Sciatic nerve (tissue), 2 donors: Measurements from ENCODE around the gene AP3S1. TPM values are rescaled to one million over a fixed set of nuclear protein-coding genes. Genes with fewer than 3 reads are reported as not detected.

Experiments used
- ATAC-seq: fragments of 200-7000 bp; cut with Tn5 transposase; one replicate; pipeline ENCODE4 v1.9.1; 2020; ENCODE audit warnings: mild to moderate bottlenecking, moderate library complexity
- DNase-seq: peaks from one replicate; pipeline ENCODE4 v3.0.0-alpha.2; 2020; ENCODE audit warnings: low spot score
- intact Hi-C: fragments of 100-400 bp; cut with DNase I; formaldehyde crosslinking; loops from one replicate; pipeline ENCODE4 v1.14.2; 2022
- total RNA-seq: library from RNA; stranded (reverse); fragmentation: NEBNext Ultra II Directional; extraction: Animal tissue kit (Norgen Biotek cat#: 25700); gene quantifications from one replicate; pipeline ENCODE4 v1.2.1, GENCODE V29; 2021
- donor health status: DM: no; HTN: no; CAD: no.
- donor health status: DM: no; HTN: no; CAD: no.

Gene AP3S1
- total RNA-seq, 1 donor from 2014 or later = 106 TPM

- DNase-seq (no peak), ATAC-seq (peak; percentile 7)
- intact Hi-C loops = no loop called here
These were observed 120.5 kb downstream of the AP3S1 start, which contains the start of gene LVRN for GRCh38 chr5:115962239-115962564. LVRN (plus strand) TSS chr5:115962475; CDS start chr5:115962618, 143 bp downstream.

- intact Hi-C loops = no loop called here
- peak; percentile 59 for DNase-seq
- ATAC-seq = peak; percentile 71
These were observed 121.0 kb downstream of the AP3S1 start for GRCh38 chr5:115962565-115963402.

DNA sequence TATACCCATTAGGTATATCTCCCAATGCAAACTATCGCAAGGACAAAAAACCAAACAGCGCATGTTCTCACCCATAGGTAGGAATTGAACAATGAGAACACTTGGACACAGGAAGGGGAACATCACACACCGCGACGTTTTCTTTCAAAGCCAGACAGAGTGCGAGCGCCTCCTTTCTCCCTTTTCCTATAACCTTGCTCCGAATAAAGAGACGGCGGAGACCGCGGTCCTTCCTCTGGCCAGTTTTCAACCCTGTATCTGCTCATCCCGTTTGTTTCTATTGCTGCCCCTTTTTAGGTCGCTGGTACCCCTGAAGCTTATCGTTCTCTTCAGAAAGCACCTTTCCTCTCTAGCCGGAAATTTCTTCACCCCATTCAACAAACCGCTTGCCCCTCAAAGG is 121.8 kb downstream of the AP3S1 start:
- ATAC-seq = no peak
- DNase-seq = no peak
- intact Hi-C loops = no loop called here

Other genes starting within 250 kb of the AP3S1 start
- gene TICAM2, start 239.5 kb upstream of the AP3S1 start, total RNA-seq = 5.9 TPM
- gene TMED7, start 215.9 kb upstream of the AP3S1 start, total RNA-seq = 72.5 TPM
- 72.8 TPM for gene CDO1, start 25.3 kb upstream of the AP3S1 start, total RNA-seq
- gene ATG12, start 370 bp upstream of the AP3S1 start, total RNA-seq = 44.6 TPM
- gene LVRN, start 120.5 kb downstream of the AP3S1 start, total RNA-seq = 5.6 TPM
- not detected for gene ARL14EPL, start 190.5 kb downstream of the AP3S1 start, total RNA-seq
- gene COMMD10, start 243.1 kb downstream of the AP3S1 start, total RNA-seq = 33.3 TPM